IgD-negative memory B cell (primary cell): ENCODE data around the gene CD38. TPM values are rescaled to one million over a fixed set of nuclear protein-coding genes. Genes with fewer than 3 reads are reported as not detected.

Source experiments
- H3K27ac Mint-ChIP-seq, 3 donors: one replicate each; pipeline ENCODE4 v1.8.0; 2020 to 2022; ENCODE audit warnings: mild to moderate bottlenecking in 3 of 3, mixed read lengths in 3 of 3, moderate library complexity in 1 of 3
- H3K27me3 Mint-ChIP-seq: one replicate; pipeline ENCODE4 v1.8.0; 2021; ENCODE audit warnings: mixed read lengths
- H3K36me3 Mint-ChIP-seq: one replicate; pipeline ENCODE4 v1.8.0; 2020; ENCODE audit warnings: mild to moderate bottlenecking, mixed read lengths
- H3K4me1 Mint-ChIP-seq, 3 donors: one replicate each; pipeline ENCODE4 v1.8.0; 2020 to 2022; ENCODE audit warnings: mixed read lengths in 3 of 3, mild to moderate bottlenecking in 1 of 3
- H3K4me3 Mint-ChIP-seq, 4 donors: one replicate each; pipeline ENCODE4 v1.8.0; 2020 to 2022; ENCODE audit warnings: mild to moderate bottlenecking in 4 of 4, mixed read lengths in 4 of 4, moderate library complexity in 3 of 4
- H3K9me3 Mint-ChIP-seq, 3 donors: one replicate each; pipeline ENCODE4 v1.8.0; 2020 to 2021; ENCODE audit warnings: mixed read lengths in 3 of 3, mild to moderate bottlenecking in 1 of 3
- polyA plus RNA-seq: library from polyadenylated mRNA; unstranded; fragments of 300-500 nt; fragmentation: Illumina TruSeq; gene quantifications from one replicate; pipeline ENCODE4 v1.2.3, GENCODE V29; 2021

The CD38 gene
- polyA plus RNA-seq, 1 donor from 2014 or later = 20.9 TPM

GRCh38 chr4:15776871-15777648, 1.1 kb upstream of the CD38 start:
- Mint-ChIP-seq H3K27ac (peak overlapping the region in 2 of 3 donors; percentile 54 to 82), H3K27me3 (peaks cover 13% of the 10 kb centered on the region), H3K4me3 (peak overlapping the region; percentile 82 to 93 (median 88)), H3K9me3 (no peaks in the 10 kb centered on the region), H3K4me1 (peaks cover 32 to 40% (median 34%) of the 10 kb centered on the region in 3 donors), H3K36me3 (no peaks in the 10 kb centered on the region)

GRCh38 chr4:15777697-15778288, 335 bp upstream of the CD38 start:
- H3K27me3 Mint-ChIP-seq = peaks cover 13% of the 10 kb centered on the region

DNA sequence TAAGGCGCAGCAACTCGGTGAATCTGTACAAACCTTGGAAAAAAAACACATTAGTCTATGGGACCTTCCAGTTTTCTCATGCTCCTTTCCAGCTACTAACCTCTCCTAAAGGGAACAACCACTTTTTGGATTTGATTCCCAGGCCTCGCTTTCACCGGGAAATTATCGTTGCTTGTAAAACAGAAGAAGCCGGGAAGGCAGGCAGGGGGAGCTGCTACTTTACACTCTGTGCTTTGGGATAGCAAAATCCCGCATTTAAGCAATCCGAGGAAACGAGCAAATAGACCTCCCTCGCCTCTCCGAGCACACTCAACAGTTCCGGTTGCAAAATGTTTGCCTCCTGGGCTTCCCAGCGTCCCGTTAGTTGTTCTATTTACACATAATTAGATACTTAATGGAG, 1.2 kb downstream of the CD38 start:
- peaks cover 13% of the 10 kb centered on the region for H3K27me3 Mint-ChIP-seq
- no peaks in the 10 kb centered on the region for H3K36me3 Mint-ChIP-seq
- H3K9me3 Mint-ChIP-seq = no peaks in the 10 kb centered on the region
- peak overlapping the region; percentile 82 to 96 (median 92) for H3K4me3 Mint-ChIP-seq
- H3K4me1 Mint-ChIP-seq = peaks cover 47 to 57% (median 47%) of the 10 kb centered on the region in 3 donors
- H3K27ac Mint-ChIP-seq = peak overlapping the region in 2 of 3 donors; percentile 21 to 26

More at GRCh38 chr4:15777697-15778288, 335 bp upstream of the CD38 start:
- no peaks in the 10 kb centered on the region for H3K36me3 Mint-ChIP-seq
- peak overlapping the region; percentile 82 to 96 (median 92) for H3K4me3 Mint-ChIP-seq
- peaks cover 37 to 46% (median 39%) of the 10 kb centered on the region in 3 donors for H3K4me1 Mint-ChIP-seq
- peak overlapping the region; percentile 54 to 89 (median 65) for H3K27ac Mint-ChIP-seq
- no peaks in the 10 kb centered on the region for H3K9me3 Mint-ChIP-seq

DNA sequence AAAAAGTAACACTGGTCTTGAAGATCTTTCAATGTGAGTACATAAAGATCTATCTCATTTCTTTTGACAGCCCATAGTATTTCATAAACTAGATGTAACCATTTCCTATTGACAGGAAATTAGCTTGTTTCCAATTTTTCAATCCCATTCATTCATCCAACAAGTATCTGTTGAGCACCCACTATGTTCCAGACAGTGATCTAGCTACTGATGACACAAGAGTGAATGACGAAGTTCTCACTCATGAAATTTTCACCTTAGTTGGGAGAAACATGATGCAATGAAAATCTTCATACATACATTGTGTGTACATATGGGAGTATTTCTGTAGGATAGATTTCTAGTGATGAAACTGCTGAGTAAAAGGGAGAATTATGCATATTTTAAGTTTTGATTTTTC, 1.7 kb downstream of the CD38 start:
- peak overlapping the region; percentile 82 to 96 (median 92) for H3K4me3 Mint-ChIP-seq
- no peaks in the 10 kb centered on the region for H3K36me3 Mint-ChIP-seq
- peaks cover 13% of the 10 kb centered on the region for H3K27me3 Mint-ChIP-seq
- H3K9me3 Mint-ChIP-seq = no peaks in the 10 kb centered on the region
- H3K4me1 Mint-ChIP-seq = peaks cover 49 to 59% (median 50%) of the 10 kb centered on the region in 3 donors
- peak overlapping the region in 2 of 3 donors; percentile 9 to 21 for H3K27ac Mint-ChIP-seq

DNA sequence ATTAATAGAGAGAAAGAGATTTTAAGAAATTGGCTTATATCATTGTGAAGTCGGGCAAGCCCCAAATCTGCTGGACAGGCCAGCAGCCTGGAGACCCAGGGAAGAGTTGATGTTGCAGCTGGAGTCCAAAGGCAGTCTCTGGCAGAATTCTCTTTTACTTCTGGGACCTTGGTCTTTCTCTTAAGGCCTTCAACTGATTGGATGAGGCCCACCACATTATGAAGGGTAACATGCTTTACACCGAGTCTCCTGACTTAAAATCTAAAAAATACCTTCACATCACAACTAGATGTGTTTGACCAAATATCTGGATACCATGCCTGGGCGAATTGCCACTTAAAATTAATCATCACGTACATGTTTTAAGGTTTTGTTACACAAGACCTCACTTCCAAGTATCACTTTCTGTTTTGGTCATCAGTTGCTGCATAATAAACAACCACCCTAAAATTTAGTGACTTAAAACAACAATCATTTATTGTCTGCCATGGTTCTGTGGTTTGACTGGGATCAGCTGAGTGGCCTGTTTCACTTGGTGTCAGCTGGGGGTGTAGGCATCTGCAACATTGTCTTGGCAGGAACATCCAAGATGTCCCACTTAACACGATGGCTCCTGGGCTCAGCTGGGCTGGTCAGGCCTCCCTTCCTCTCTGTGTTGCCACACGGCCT, 3.4 kb downstream of the CD38 start:
- H3K9me3 Mint-ChIP-seq = no peaks in the 10 kb centered on the region
- peaks cover 11% of the 10 kb centered on the region for H3K27me3 Mint-ChIP-seq
- peaks cover 55 to 70% (median 60%) of the 10 kb centered on the region in 3 donors for H3K4me1 Mint-ChIP-seq
- peaks cover 2% of the 10 kb centered on the region for H3K36me3 Mint-ChIP-seq
- H3K27ac Mint-ChIP-seq = peak overlapping the region; percentile 12 to 91 (median 34)
- peak overlapping the region; percentile 9 to 84 (median 75) for H3K4me3 Mint-ChIP-seq

DNA sequence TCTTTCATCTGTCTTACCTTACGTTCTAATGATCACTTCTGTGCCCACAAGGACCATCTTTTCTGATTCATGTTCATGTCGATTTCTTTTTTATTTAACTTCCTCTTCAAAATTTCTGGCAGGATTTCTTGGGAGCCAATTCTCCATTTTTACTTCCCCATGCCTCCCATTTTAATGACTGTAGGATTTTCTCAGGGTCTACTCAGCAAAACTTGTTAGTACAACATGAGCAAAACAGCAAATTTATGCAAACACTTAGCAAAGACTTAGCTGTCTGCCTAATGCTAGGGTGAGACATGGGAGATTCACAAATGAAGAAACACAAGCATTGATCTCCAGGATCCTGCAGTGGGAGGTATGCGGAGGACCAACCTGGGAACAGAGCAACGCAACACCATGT, 5.5 kb downstream of the CD38 start:
- Mint-ChIP-seq H3K27ac (no peak overlapping the region), H3K4me1 (peaks cover 42 to 60% (median 46%) of the 10 kb centered on the region in 3 donors), H3K4me3 (peak overlapping the region in 1 of 4 donors; percentile 82), H3K9me3 (no peaks in the 10 kb centered on the region), H3K27me3 (peaks cover 13% of the 10 kb centered on the region), H3K36me3 (peaks cover 2% of the 10 kb centered on the region)

DNA sequence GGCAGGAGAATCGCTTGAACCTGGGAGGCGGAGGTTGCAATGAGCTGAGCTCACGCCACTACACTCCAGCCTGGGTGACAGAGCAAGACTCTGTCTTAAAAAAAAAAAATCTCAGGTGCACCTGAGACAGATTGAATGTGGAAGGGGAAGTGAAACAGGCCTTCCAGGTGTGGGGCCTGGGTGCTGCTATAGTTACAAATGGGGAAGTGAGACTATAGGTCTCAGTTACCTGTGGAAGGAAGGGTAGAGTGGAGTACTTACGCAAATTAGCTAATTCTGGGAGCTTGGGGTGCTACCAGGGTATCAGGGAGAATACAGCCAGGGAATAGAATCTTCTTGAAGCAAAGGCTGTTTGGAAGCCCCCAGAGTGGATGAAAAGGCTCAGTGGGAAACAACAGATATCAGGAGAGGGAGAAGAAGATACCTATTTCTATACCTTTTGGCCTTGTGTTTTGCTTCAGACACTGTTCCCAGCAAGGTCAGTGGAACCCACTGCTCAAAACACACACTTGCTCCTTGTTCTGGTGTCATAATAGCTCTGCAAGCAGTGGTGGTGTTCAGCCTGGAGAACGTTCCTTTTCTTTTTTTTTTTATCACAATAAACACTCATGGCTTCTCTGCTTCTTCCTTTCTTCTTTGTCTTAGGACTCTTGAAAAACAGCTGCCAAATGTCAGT, 7.0 kb downstream of the CD38 start:
- Mint-ChIP-seq H3K4me3 (peak overlapping the region in 3 of 4 donors; percentile 5 to 84 (median 63)), H3K27ac (peak overlapping the region; percentile 43 to 89 (median 67)), H3K36me3 (peaks cover 2% of the 10 kb centered on the region), H3K4me1 (peaks cover 35 to 52% (median 39%) of the 10 kb centered on the region in 3 donors), H3K9me3 (no peaks in the 10 kb centered on the region), H3K27me3 (peaks cover 9% of the 10 kb centered on the region)

DNA sequence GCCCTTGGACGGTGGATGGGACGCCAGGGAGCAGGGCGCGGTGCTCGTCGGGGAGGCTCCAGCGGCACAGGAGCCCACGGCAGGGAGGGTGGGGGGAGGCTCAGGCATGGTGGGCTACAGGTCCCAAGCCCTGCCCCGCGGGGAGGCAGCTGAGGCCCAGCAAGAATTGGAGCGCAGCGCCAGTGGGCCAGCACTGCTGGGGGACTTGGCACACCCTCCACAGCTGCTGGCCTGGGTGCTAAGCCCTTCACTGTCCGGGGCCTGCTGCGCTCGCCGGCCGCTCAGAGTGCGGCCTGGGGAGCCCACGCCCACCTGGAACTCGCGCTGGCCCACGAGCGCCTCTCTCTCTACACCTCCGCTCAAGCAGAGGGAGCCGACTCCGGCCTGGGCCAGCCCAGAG, 8.6 kb downstream of the CD38 start:
- Mint-ChIP-seq H3K4me1 (peaks cover 31 to 47% (median 34%) of the 10 kb centered on the region in 3 donors), H3K4me3 (no peak overlapping the region), H3K27ac (no peak overlapping the region), H3K27me3 (peaks cover 5% of the 10 kb centered on the region), H3K9me3 (no peaks in the 10 kb centered on the region), H3K36me3 (peaks cover 2% of the 10 kb centered on the region)

- H3K27me3 Mint-ChIP-seq = peaks cover 2% of the 10 kb centered on the region
- peaks cover 10 to 16% (median 14%) of the 10 kb centered on the region in 3 donors for H3K4me1 Mint-ChIP-seq
- H3K9me3 Mint-ChIP-seq = no peaks in the 10 kb centered on the region
- no peak overlapping the region for H3K27ac Mint-ChIP-seq
- H3K4me3 Mint-ChIP-seq = no peak overlapping the region
- H3K36me3 Mint-ChIP-seq = no peaks in the 10 kb centered on the region
Measured at GRCh38 chr4:15792974-15793373, 14.8 kb downstream of the CD38 start.

GRCh38 chr4:15793506-15794363, 15.6 kb downstream of the CD38 start:
- peak overlapping the region in 1 of 3 donors; percentile 14 for H3K27ac Mint-ChIP-seq
- H3K27me3 Mint-ChIP-seq = no peaks in the 10 kb centered on the region
- no peaks in the 10 kb centered on the region for H3K36me3 Mint-ChIP-seq
- H3K4me3 Mint-ChIP-seq = no peak overlapping the region
- peaks cover 10 to 14% (median 12%) of the 10 kb centered on the region in 3 donors for H3K4me1 Mint-ChIP-seq
- no peaks in the 10 kb centered on the region for H3K9me3 Mint-ChIP-seq

DNA sequence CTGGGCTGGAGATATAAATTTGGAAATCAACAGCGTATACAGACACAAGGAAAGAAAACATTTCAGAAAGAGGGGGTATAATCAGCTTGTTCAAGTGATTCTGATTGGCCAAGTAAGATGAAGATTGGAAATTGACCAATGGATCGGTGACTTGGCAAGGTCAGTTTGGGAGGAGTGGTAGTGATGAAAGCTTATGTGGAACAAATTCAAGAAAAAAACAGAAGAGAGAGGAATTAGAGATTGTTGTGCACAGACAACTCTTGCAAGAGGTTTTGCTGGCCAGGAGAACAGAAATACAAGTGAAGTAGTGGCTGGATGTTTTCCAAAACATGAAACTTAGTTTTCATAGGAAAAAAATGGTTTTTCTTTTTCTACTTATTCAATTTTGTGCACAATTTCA, 16.3 kb downstream of the CD38 start:
- Mint-ChIP-seq H3K4me3 (no peak overlapping the region), H3K4me1 (peaks cover 12 to 13% (median 12%) of the 10 kb centered on the region in 3 donors), H3K27ac (no peak overlapping the region), H3K9me3 (no peaks in the 10 kb centered on the region), H3K27me3 (no peaks in the 10 kb centered on the region), H3K36me3 (no peaks in the 10 kb centered on the region)

DNA sequence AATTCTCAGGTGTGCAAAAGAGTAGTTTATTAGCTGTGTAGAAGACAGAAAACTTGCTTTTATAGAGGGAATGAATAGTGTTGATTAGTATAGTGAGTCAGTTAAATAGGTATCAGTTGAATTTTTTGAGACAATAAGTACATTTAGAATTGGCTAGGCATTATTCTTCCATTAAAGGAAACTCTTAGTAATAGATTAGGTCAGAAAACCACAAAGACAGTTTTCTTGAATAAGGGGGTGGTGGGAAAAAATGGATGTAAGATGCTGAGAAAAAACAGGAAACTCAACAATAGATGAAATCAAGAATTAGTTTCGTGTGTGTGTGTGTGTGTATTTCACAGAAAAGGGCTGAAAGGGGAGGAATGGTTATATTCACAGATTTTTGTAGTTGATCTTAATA, 16.8 kb downstream of the CD38 start:
- Mint-ChIP-seq H3K9me3 (no peaks in the 10 kb centered on the region), H3K4me3 (no peak overlapping the region), H3K4me1 (peaks cover 16 to 18% (median 16%) of the 10 kb centered on the region in 3 donors), H3K27ac (no peak overlapping the region), H3K36me3 (no peaks in the 10 kb centered on the region), H3K27me3 (no peaks in the 10 kb centered on the region)

GRCh38 chr4:15797320-15797719, 19.2 kb downstream of the CD38 start:
- H3K9me3 Mint-ChIP-seq = no peaks in the 10 kb centered on the region
- no peak overlapping the region for H3K27ac Mint-ChIP-seq
- no peaks in the 10 kb centered on the region for H3K36me3 Mint-ChIP-seq
- H3K4me1 Mint-ChIP-seq = peaks cover 18 to 27% (median 18%) of the 10 kb centered on the region in 3 donors
- H3K27me3 Mint-ChIP-seq = no peaks in the 10 kb centered on the region
- H3K4me3 Mint-ChIP-seq = no peak overlapping the region

GRCh38 chr4:15799141-15799540, 21.0 kb downstream of the CD38 start:
- Mint-ChIP-seq H3K27ac (peak overlapping the region in 1 of 3 donors; percentile 47), H3K4me3 (no peak overlapping the region), H3K27me3 (no peaks in the 10 kb centered on the region), H3K9me3 (no peaks in the 10 kb centered on the region), H3K36me3 (peaks cover 1% of the 10 kb centered on the region), H3K4me1 (peaks cover 15 to 30% (median 18%) of the 10 kb centered on the region in 3 donors)
